Keratinocyte (primary cell): Measurements from ENCODE around the gene ADPRS. TPM values are rescaled to one million over a fixed set of nuclear protein-coding genes. Genes with fewer than 3 reads are reported as not detected.

Experiments
- DNase-seq: peaks from one replicate; pipeline ENCODE4 v3.0.0-alpha.2; 2011; ENCODE audit warnings: low read depth, missing footprints, low spot score
- FAIRE-seq: peaks from 2 replicates; lab custom pipeline; 2011; peaks lifted over from hg19 to GRCh38; lab: Jason Lieb, UNC
- H2AFZ ChIP-seq: 2 replicates; pipeline ENCODE4 v1.6.0; 2012; ENCODE audit warnings: low read length, control low read depth, inconsistent platforms; ENCODE audit not compliant: control insufficient read depth
- H3K27ac ChIP-seq: 2 replicates; pipeline ENCODE4 v1.5.1; 2011; ENCODE audit warnings: low read length; ENCODE audit not compliant: control insufficient read depth, insufficient read depth
- H3K27me3 ChIP-seq: 3 replicates; pipeline ENCODE4 v1.6.0; 2011; ENCODE audit warnings: low read length; ENCODE audit not compliant: control insufficient read depth, insufficient read depth; ENCODE audit errors: extremely low read depth
- H3K36me3 ChIP-seq, 2 experiments: 2 replicates in 1 of 2; 3 replicates in 1 of 2; pipeline ENCODE4 v1.5.1; 2011; ENCODE audit warnings: low read length in 2 of 2, mild to moderate bottlenecking in 1 of 2; ENCODE audit not compliant: control insufficient read depth in 2 of 2, insufficient read depth in 2 of 2; ENCODE audit errors: extremely low read depth in 1 of 2
- H3K4me1 ChIP-seq: 3 replicates; pipeline ENCODE4 v1.5.1; 2011; ENCODE audit warnings: low read length; ENCODE audit not compliant: control insufficient read depth, insufficient read depth; ENCODE audit errors: extremely low read depth
- H3K4me2 ChIP-seq: 3 replicates; pipeline ENCODE4 v1.6.0; 2011; ENCODE audit warnings: low read depth, low read length; ENCODE audit not compliant: control insufficient read depth, insufficient read depth; ENCODE audit errors: extremely low read depth
- H3K4me3 ChIP-seq, 3 experiments: fragments of 200-600 bp in 1 of 3; sonication (generic) in 1 of 3; 2 replicates in 2 of 3; 3 replicates in 1 of 3; pipeline ENCODE4 v1.5.1; 2011 to 2016; ENCODE audit warnings: low read length in 3 of 3, mild to moderate bottlenecking in 3 of 3, control low read depth in 2 of 3, inconsistent platforms in 1 of 3, low read depth in 1 of 3, mixed read lengths in 1 of 3, mixed run types in 1 of 3, moderate library complexity in 1 of 3; ENCODE audit not compliant: control insufficient read depth in 2 of 3, insufficient read depth in 2 of 3; ENCODE audit errors: extremely low read depth in 1 of 3
- H3K79me2 ChIP-seq: 2 replicates; pipeline ENCODE4 v1.6.0; 2012; ENCODE audit warnings: low read length; ENCODE audit not compliant: control insufficient read depth, insufficient read depth
- H3K9ac ChIP-seq: 3 replicates; pipeline ENCODE4 v1.6.0; 2011; ENCODE audit warnings: low read length; ENCODE audit not compliant: control insufficient read depth, insufficient read depth; ENCODE audit errors: extremely low read depth
- H3K9me1 ChIP-seq: 3 replicates; pipeline ENCODE4 v1.6.0; 2011; ENCODE audit warnings: low read length; ENCODE audit not compliant: control insufficient read depth, insufficient read depth; ENCODE audit errors: extremely low read depth
- H3K9me3 ChIP-seq: 2 replicates; pipeline ENCODE4 v1.5.1; 2012; ENCODE audit warnings: low read depth, low read length; ENCODE audit not compliant: control insufficient read depth
- H4K20me1 ChIP-seq: 3 replicates; pipeline ENCODE4 v1.6.0; 2011; ENCODE audit warnings: low read length; ENCODE audit not compliant: control insufficient read depth, insufficient read depth; ENCODE audit errors: extremely low read depth
- CTCF ChIP-seq, 3 experiments: IDR thresholded peaks in 1 of 3; conservative IDR thresholded peaks in 1 of 3; optimal IDR thresholded peaks in 1 of 3; 2 replicates in 2 of 3; 3 replicates in 1 of 3; pipeline versions ENCODE3 to v1.5.1; 2011; ENCODE audit warnings: low read length in 3 of 3, mild to moderate bottlenecking in 3 of 3, moderate library complexity in 2 of 3, control low read depth in 1 of 3, inconsistent platforms in 1 of 3; ENCODE audit not compliant: insufficient read depth in 2 of 3; ENCODE audit errors: extremely low read depth in 1 of 3
- EZH2 ChIP-seq: IDR thresholded peaks from one replicate; pipeline ENCODE4 v1.6.1; 2012; ENCODE audit warnings: inconsistent platforms, mild to moderate bottlenecking, low read length, moderate library complexity
- dilution Hi-C: fragments of 300-500 bp; cut with MboI; formaldehyde crosslinking; loops from one replicate; pipeline ENCODE4 v1.7.0; 2020; ENCODE audit warnings: low sequenced_read_pairs; ENCODE audit not compliant: extremely low pct_ligation_motif_present
- polyA plus RNA-seq, 5 experiments: library from polyadenylated mRNA; depleted of rRNA in 3 of 5; stranded (reverse) in 3 of 5; stranded (forward) in 1 of 5; unstranded in 1 of 5; fragments of >200 nt; gene quantifications; 1 replicate in 1 of 5; 2 replicates in 3 of 5; 3 replicates in 1 of 5; pipeline versions ENCODE4 v1.2.1 to v1.2.3, GENCODE V29; 2011 to 2012; ENCODE audit warnings: missing spikeins in 2 of 5, low read depth in 1 of 5, low replicate concordance in 1 of 5

Gene ADPRS
- polyA plus RNA-seq, 1 donor (not counting 4 experiments of a cell fraction or from before 2014, with no cell fraction given), result 33.1 TPM

GRCh38 chr1:36114371-36114770 is 25.7 kb downstream of the ADPRS start:
- DNase-seq, result no peak
- no peak overlapping the region for H2AFZ ChIP-seq
- no peak overlapping the region for H3K9ac ChIP-seq
- H3K4me2 ChIP-seq, result no peak overlapping the region
- FAIRE-seq, result no peak
- no peaks in the 10 kb centered on the region for H3K27me3 ChIP-seq
- dilution Hi-C loops, result no loop called here
- TF ChIP-seq CTCF (optimal IDR thresholded peaks at IDR 0.05 in 1 of 3, IDR thresholded peaks at IDR 0.05 in 1 of 3, conservative IDR thresholded peaks at IDR 0.05 in 1 of 3; ENCODE audit: extremely low read depth in 1 of 3, insufficient read depth in 2 of 3, low read length in 3 of 3) (no peak), EZH2 (no peak)
- no peaks in the 10 kb centered on the region for H3K36me3 ChIP-seq
- H3K9me1 ChIP-seq, result no peaks in the 10 kb centered on the region
- H3K4me1 ChIP-seq, result peaks cover 4% of the 10 kb centered on the region
- no peaks in the 10 kb centered on the region for H3K9me3 ChIP-seq
- H3K4me3 ChIP-seq, result no peak overlapping the region
- no peaks in the 10 kb centered on the region for H3K79me2 ChIP-seq
- H4K20me1 ChIP-seq, result no peaks in the 10 kb centered on the region
- no peak overlapping the region for H3K27ac ChIP-seq

GRCh38 chr1:36115200-36115669 is 26.5 kb downstream of the ADPRS start:
- no peak overlapping the region for H3K4me2 ChIP-seq

More at GRCh38 chr1:36115200-36115669, 26.5 kb downstream of the ADPRS start:
- dilution Hi-C loops, result no loop called here
- Histone ChIP-seq H3K4me3 (no peak overlapping the region), H4K20me1 (no peaks in the 10 kb centered on the region), H3K36me3 (no peaks in the 10 kb centered on the region), H3K27me3 (no peaks in the 10 kb centered on the region), H3K9me1 (no peaks in the 10 kb centered on the region), H3K27ac (no peak overlapping the region), H3K9ac (no peak overlapping the region), H3K4me1 (no peaks in the 10 kb centered on the region), H3K79me2 (no peaks in the 10 kb centered on the region), H3K9me3 (no peaks in the 10 kb centered on the region), H2AFZ (no peak overlapping the region)
- no peak for DNase-seq
- no peak for FAIRE-seq
- no peak for TF ChIP-seq CTCF (optimal IDR thresholded peaks at IDR 0.05 in 1 of 3, IDR thresholded peaks at IDR 0.05 in 1 of 3, conservative IDR thresholded peaks at IDR 0.05 in 1 of 3; ENCODE audit: extremely low read depth in 1 of 3, insufficient read depth in 2 of 3, low read length in 3 of 3)
- TF ChIP-seq EZH2, result no peak
